Muscle of back (tissue), 11 donors: ENCODE results near the gene PKD2L1. TPM values are rescaled to one million over a fixed set of nuclear protein-coding genes. Genes with fewer than 3 reads are reported as not detected.
"Not testable (repeated sequence)": the region's sequence is repeated elsewhere in the genome, so short reads cannot be mapped to it uniquely, and the experiment has no call there.

Experiments used
- DNase-seq, 3 donors: peaks; one replicate each; pipeline versions ENCODE4 v3.0.0 to v3.0.0-alpha.2; 2013
- polyA plus RNA-seq, 10 donors: library from polyadenylated mRNA; unstranded; fragments of 120-200 nt; gene quantifications; one replicate each; pipeline ENCODE4 v1.2.1, GENCODE V29; 2013; ENCODE audit not compliant: insufficient read length in 10 of 10

PKD2L1 gene
- polyA plus RNA-seq, 10 donors, result 0.08 to 0.11 TPM; not detected in 8

DNA sequence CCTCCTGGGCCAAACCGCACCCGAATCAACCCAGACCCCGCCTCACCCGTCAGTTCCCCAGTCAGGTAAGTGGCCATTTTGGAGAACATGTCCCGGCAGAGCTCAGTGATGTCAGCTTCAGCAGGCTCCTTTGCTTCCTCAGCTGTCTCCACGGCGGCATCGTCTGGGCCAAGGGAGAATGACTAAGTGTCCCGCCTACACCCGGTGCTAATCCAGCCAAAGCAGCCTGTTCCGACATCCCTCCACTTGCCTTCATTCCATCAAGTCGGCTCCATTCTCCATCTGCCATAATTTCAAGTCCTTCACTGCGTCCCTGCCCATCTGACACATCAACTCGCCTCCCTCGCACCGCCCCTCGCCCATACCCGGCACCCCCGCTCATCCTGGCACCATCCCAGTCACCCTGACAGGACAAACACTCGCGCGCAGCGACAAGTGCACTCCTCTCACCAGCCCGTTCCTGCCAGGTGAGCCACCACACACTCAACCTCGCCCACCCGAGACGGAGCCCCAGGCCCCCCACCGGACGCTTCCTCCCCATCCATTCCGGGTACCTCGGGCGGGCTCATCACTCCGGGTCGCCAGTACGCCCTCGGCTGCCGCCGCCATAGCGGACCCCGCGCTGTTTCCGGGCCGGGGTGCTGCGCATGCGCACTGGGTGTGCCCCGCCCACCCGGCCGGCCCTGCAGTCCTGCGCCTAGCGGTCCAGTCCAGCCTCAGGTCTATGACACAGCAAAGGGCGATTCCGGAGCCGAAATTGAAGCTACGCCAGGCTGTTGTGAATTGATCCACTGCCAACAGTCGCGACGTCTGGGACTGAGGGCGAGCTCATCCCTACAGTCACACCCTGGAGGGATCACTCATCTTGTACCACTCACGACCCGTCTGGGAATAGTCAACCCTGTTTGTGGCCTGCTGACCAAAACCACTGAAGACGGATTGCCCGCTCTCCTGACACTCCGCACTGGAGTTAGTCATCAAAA, 43.7 kb downstream of the PKD2L1 start, which contains the start of gene BLOC1S2:
BLOC1S2 (minus strand) TSS at position 630 of the 983 bp plus-strand sequence; CDS start at position 609, 21 bp downstream.
- peak; percentile 79 to 96 (median 92) for DNase-seq

DNA sequence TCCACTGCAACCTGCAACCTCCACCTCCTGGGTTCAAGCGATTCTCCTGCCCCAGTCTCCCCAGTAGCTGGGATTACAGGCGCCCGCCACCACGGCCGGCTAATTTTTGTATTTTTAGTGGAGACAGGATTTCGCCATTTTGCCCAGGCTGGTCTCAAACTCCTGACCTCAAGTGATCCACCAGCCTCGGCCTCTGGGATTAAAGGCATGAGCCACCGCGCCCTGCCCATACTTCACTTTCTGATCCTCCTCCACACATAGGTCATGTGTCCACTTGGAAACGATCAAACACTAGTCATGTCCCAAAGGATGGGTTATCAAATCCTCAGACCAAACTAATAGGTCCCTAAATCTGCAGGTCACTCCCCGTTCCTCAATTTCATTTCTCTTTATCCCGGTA, 44.7 kb downstream of the PKD2L1 start:
- DNase-seq, result not testable (repeated sequence)

DNA sequence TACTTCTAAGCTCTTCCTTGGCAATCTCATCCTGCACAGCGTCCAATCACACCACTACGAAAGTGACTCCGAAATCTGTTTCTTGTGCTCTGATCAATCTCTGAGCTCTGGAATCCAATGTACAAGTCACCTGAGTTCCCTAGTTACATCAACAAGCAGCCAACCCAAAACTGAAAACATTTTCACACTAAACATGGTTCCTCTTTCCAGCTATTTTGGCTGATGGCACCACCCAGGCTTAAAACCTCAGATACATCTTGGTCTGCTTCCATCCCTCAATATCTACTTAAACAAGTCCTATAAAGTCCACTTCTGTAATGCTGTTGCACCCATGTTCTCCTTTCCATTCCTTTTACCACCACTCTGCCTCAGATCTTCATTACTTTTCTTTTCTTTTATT, 47.1 kb downstream of the PKD2L1 start:
- no peak for DNase-seq

- not testable (repeated sequence) for DNase-seq
These were observed 53.1 kb downstream of the PKD2L1 start for GRCh38 chr10:100276971-100277370.

- peak; percentile 86 to 96 (median 91) for DNase-seq
These were observed 62.6 kb downstream of the PKD2L1 start, which contains the start of gene CWF19L1 for GRCh38 chr10:100267239-100268104. CWF19L1 (minus strand) TSS chr10:100267638; CDS start chr10:100267593, 45 bp downstream.

GRCh38 chr10:100265821-100266485, 64.1 kb downstream of the PKD2L1 start:
- no peak for DNase-seq

GRCh38 chr10:100254191-100254590, 75.8 kb downstream of the PKD2L1 start:
- no peak for DNase-seq

DNA sequence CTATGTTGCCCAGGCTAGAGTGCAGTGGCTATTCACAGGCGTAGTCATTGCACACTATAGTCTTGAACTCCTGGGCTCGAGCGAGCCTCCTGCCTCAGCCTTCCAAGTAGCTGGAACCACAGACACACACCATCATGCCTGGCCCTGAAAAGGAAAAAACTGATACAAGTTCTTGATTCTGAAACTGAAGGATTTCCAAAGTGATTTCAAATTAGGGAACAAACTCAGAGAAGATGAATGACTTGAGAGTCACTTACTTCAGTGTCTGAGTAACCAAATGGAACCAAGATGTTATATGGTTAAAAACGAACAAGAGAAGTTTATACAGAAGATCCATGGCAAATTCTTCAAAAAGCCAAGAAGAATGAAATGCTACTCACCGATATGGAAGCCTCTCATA, 77.0 kb downstream of the PKD2L1 start:
- DNase-seq, result no peak

- DNase-seq, result no peak
These were observed 81.2 kb downstream of the PKD2L1 start for GRCh38 chr10:100248820-100249219.

GRCh38 chr10:100245484-100246220, 84.4 kb downstream of the PKD2L1 start:
- DNase-seq, result no peak

DNA sequence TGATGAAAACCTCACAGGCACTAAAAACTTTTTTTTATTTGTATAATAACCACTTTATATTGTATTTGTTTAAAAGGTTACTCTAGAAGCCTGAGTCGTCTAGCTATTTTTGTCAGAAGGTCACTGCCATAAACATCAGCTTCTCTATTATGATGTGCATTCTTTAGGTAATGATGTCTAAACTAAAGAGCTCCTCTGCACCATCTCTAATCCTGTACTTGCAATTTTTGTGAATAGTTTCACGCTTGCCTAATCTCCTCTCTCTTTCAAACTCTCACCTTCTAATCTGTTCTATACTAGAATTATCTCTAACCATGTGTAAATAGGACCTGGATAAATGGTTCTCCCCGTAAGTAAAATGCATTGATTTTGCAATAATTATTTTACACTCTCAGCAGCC, 90.2 kb downstream of the PKD2L1 start:
- no peak for DNase-seq

- DNase-seq, result no peak
These were observed 91.6 kb downstream of the PKD2L1 start for GRCh38 chr10:100238429-100238828.

Other genes starting within 250 kb of the PKD2L1 start
- gene CPN1, start 248.4 kb downstream of the PKD2L1 start, polyA plus RNA-seq, result under 1 TPM in 3 of 10 donors, not detected in 7; 0.08 to 0.21 (median 0.19) TPM
- gene ERLIN1, start 144.2 kb downstream of the PKD2L1 start, polyA plus RNA-seq, result 10 to 100 TPM; 34.1 to 49.9 (median 37.7) TPM
- gene CHUK, start 100.6 kb downstream of the PKD2L1 start, polyA plus RNA-seq, result 10 to 100 TPM; 11.1 to 18.5 (median 15.1) TPM
- 10 to 100 TPM; 17.3 to 26.2 (median 21.4) TPM for gene CWF19L1, start 62.6 kb downstream of the PKD2L1 start, polyA plus RNA-seq
- 10 to 100 TPM; 25.8 to 29.5 (median 27.4) TPM for gene BLOC1S2, start 43.5 kb downstream of the PKD2L1 start, polyA plus RNA-seq
- gene SCD, start 17.0 kb upstream of the PKD2L1 start, polyA plus RNA-seq, result 10 to 100 TPM; 12.6 to 33.0 (median 19.0) TPM
- under 1 TPM in 2 of 10 donors, not detected in 8; 0.10 to 0.11 TPM for gene WNT8B, start 132.8 kb upstream of the PKD2L1 start, polyA plus RNA-seq
- gene SEC31B, start 189.6 kb upstream of the PKD2L1 start, polyA plus RNA-seq, result 10 to 100 TPM in 5 of 10 donors, 1 to 10 TPM in 5; 4.8 to 17.3 (median 10.2) TPM
- gene NDUFB8, start 199.6 kb upstream of the PKD2L1 start, polyA plus RNA-seq, result 100 to 1,000 TPM; 102 to 143 (median 120) TPM
- gene HIF1AN, start 205.7 kb upstream of the PKD2L1 start, polyA plus RNA-seq, result 10 to 100 TPM; 27.1 to 42.1 (median 37.0) TPM